SW 1271 (cell line): ENCODE results near the gene PTGES2.

ENCODE experiments used
- DNase-seq, 2 experiments: peaks; one replicate each; lab custom pipeline; 2025; lab: John Stamatoyannopoulos, UW

PTGES2 gene

GRCh38 chr9:128103589-128103962 is 24.0 kb downstream of the PTGES2 start:
- no peak for DNase-seq

GRCh38 chr9:128102861-128103588 is 24.5 kb downstream of the PTGES2 start:
- no peak for DNase-seq

GRCh38 chr9:128102196-128102595 is 25.3 kb downstream of the PTGES2 start:
- DNase-seq = no peak

- no peak for DNase-seq
Measured at GRCh38 chr9:128101690-128102089, 25.8 kb downstream of the PTGES2 start.

GRCh38 chr9:128101231-128101661 is 26.3 kb downstream of the PTGES2 start:
- no peak for DNase-seq

GRCh38 chr9:128100581-128100980 is 26.9 kb downstream of the PTGES2 start:
- no peak for DNase-seq

GRCh38 chr9:128099932-128100491 is 27.5 kb downstream of the PTGES2 start:
- DNase-seq = no peak

GRCh38 chr9:128099231-128099931 is 28.1 kb downstream of the PTGES2 start:
- DNase-seq = no peak

GRCh38 chr9:128098297-128099230 is 29.0 kb downstream of the PTGES2 start:
- peak; percentile 65 to 87 for DNase-seq

GRCh38 chr9:128097543-128098296 is 29.8 kb downstream of the PTGES2 start:
- no peak for DNase-seq

GRCh38 chr9:128096616-128097536 is 30.7 kb downstream of the PTGES2 start:
- DNase-seq = no peak

GRCh38 chr9:128094950-128095544 is 32.5 kb downstream of the PTGES2 start:
- DNase-seq = no peak

- peak; percentile 56 to 85 for DNase-seq
Measured at GRCh38 chr9:128094166-128094949, 33.2 kb downstream of the PTGES2 start.

- no peak for DNase-seq
Measured at GRCh38 chr9:128093011-128093410, 34.5 kb downstream of the PTGES2 start.

- no peak for DNase-seq
Measured at GRCh38 chr9:128092199-128092977, 35.1 kb downstream of the PTGES2 start.

- no peak for DNase-seq
Measured at GRCh38 chr9:128091571-128091970, 36.0 kb downstream of the PTGES2 start.

- DNase-seq = no peak
Measured at GRCh38 chr9:128091144-128091543, 36.4 kb downstream of the PTGES2 start.

- DNase-seq = no peak
Measured at GRCh38 chr9:128089299-128089698, 38.2 kb downstream of the PTGES2 start.
